ENCODE measurements around the gene SPRR2E.

DNA sequence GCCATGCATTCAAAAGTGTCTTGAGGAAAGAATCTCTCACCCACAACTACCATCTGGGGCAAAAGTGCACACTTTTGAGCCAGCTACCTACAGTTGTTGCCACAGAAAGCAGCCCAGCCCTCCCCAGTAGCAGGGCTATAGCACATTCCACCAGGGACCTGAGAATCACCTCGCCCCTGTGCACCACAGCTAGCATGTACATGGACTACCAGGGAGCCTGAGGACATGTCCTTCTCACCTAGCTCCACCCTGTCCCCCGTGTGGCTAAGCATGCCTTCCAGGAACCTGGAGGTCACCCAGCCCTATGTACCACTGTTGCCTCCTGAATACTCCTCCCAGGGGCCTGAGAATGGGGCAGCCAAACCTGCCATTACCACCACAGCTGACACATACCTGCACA is 39.4 kb upstream of the SPRR2E start:
- TF ChIP-seq, protein P1, sequence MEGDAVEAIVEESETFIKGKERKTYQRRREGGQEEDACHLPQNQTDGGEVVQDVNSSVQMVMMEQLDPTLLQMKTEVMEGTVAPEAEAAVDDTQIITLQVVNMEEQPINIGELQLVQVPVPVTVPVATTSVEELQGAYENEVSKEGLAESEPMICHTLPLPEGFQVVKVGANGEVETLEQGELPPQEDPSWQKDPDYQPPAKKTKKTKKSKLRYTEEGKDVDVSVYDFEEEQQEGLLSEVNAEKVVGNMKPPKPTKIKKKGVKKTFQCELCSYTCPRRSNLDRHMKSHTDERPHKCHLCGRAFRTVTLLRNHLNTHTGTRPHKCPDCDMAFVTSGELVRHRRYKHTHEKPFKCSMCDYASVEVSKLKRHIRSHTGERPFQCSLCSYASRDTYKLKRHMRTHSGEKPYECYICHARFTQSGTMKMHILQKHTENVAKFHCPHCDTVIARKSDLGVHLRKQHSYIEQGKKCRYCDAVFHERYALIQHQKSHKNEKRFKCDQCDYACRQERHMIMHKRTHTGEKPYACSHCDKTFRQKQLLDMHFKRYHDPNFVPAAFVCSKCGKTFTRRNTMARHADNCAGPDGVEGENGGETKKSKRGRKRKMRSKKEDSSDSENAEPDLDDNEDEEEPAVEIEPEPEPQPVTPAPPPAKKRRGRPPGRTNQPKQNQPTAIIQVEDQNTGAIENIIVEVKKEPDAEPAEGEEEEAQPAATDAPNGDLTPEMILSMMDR (IDR thresholded peaks at IDR 0.05; ENCODE audit: low read depth, low read length, poor library complexity, severe bottlenecking) = no peak
- TF ChIP-seq EZH2phosphoT487 (IDR thresholded peaks at IDR 0.05; ENCODE audit: borderline replicate concordance, low read length) = no peak
